ENCODE data around the gene ENC1.

The ENC1 gene

GRCh38 chr5:74648835-74649293 is 8.3 kb upstream of the ENC1 start:
- Histone ChIP-seq H3K4me3 (replicated peaks; ENCODE audit: insufficient read depth, low read length) (no peak overlapping the region), H3K27ac (replicated peaks) (no peak overlapping the region), H3K27me3 (ENCODE audit: insufficient read depth, poor library complexity, severe bottlenecking) (no peaks in the 10 kb centered on the region)
- TF ChIP-seq SPI1 (IDR thresholded peaks at IDR 0.05; ENCODE audit: borderline replicate concordance, low read depth) (no peak), POLR2AphosphoS5 (IDR thresholded peaks at IDR 0.05; ENCODE audit: low read depth) (no peak)
- DNase-seq (ENCODE audit: low read depth in 1 of 2, low spot score in 1 of 2), result peak in 1 of 2 experiments; percentile 4

GRCh38 chr5:74647096-74647495 is 6.6 kb upstream of the ENC1 start:
- H3K4me3 ChIP-seq (replicated peaks; ENCODE audit: insufficient read depth, low read length), result no peak overlapping the region
- TF ChIP-seq CTCF (IDR thresholded peaks at IDR 0.05; ENCODE audit: insufficient read depth, low read length) (no peak), REST (IDR thresholded peaks at IDR 0.05; ENCODE audit: insufficient replicate concordance, low read depth) (no peak), SPI1 (IDR thresholded peaks at IDR 0.05; ENCODE audit: borderline replicate concordance, low read depth) (no peak), POLR2AphosphoS5 (IDR thresholded peaks at IDR 0.05; ENCODE audit: low read depth) (no peak), GABPA (IDR thresholded peaks at IDR 0.05; ENCODE audit: low read depth) (no peak)
- H3K27me3 ChIP-seq (ENCODE audit: insufficient read depth, poor library complexity, severe bottlenecking), result no peaks in the 10 kb centered on the region
- DNase-seq (ENCODE audit: low read depth in 1 of 2, low spot score in 1 of 2), result no peak
- H3K27ac ChIP-seq (replicated peaks), result no peak overlapping the region

GRCh38 chr5:74643111-74643562 is 2.6 kb upstream of the ENC1 start:
- no peak overlapping the region for H3K4me3 ChIP-seq (replicated peaks; ENCODE audit: insufficient read depth, low read length)
- H3K27ac ChIP-seq (replicated peaks), result no peak overlapping the region
- peak; percentile 44 to 52 for DNase-seq (ENCODE audit: low read depth in 1 of 2, low spot score in 1 of 2)
- no peak for TF ChIP-seq CTCF (IDR thresholded peaks at IDR 0.05; ENCODE audit: insufficient read depth, low read length)
- TF ChIP-seq POLR2AphosphoS5 (IDR thresholded peaks at IDR 0.05; ENCODE audit: low read depth), result no peak
- no peak for TF ChIP-seq GABPA (IDR thresholded peaks at IDR 0.05; ENCODE audit: low read depth)
- TF ChIP-seq SPI1 (IDR thresholded peaks at IDR 0.05; ENCODE audit: borderline replicate concordance, low read depth), result no peak
- TF ChIP-seq REST (IDR thresholded peaks at IDR 0.05; ENCODE audit: insufficient replicate concordance, low read depth), result no peak
- H3K27me3 ChIP-seq (ENCODE audit: insufficient read depth, poor library complexity, severe bottlenecking), result no peaks in the 10 kb centered on the region

- no peak overlapping the region for H3K27ac ChIP-seq (replicated peaks)
- no peak for DNase-seq (ENCODE audit: low read depth in 1 of 2, low spot score in 1 of 2)
- H3K4me3 ChIP-seq (replicated peaks; ENCODE audit: insufficient read depth, low read length), result no peak overlapping the region
- no peaks in the 10 kb centered on the region for H3K27me3 ChIP-seq (ENCODE audit: insufficient read depth, poor library complexity, severe bottlenecking)
- TF ChIP-seq GABPA (IDR thresholded peaks at IDR 0.05; ENCODE audit: low read depth) (no peak), SPI1 (IDR thresholded peaks at IDR 0.05; ENCODE audit: borderline replicate concordance, low read depth) (no peak), POLR2AphosphoS5 (IDR thresholded peaks at IDR 0.05; ENCODE audit: low read depth) (no peak), CTCF (IDR thresholded peaks at IDR 0.05; ENCODE audit: insufficient read depth, low read length) (no peak), REST (IDR thresholded peaks at IDR 0.05; ENCODE audit: insufficient replicate concordance, low read depth) (no peak)
Measured at GRCh38 chr5:74642543-74642863, 2.0 kb upstream of the ENC1 start.
